ENCODE measurements around the gene CHPF.

GRCh38 chr2:219498280-219499057, 45.1 kb downstream of the CHPF start, which contains the start of gene GMPPA:
- peak; percentile 88 for TF ChIP-seq POLR2A (IDR thresholded peaks at IDR 0.05; ENCODE audit: low read depth, low read length)
- peak; percentile 91 for TF ChIP-seq POLR2AphosphoS5 (IDR thresholded peaks at IDR 0.05; ENCODE audit: low read depth, low read length)
